GM18505 (cell line): ENCODE data around the gene RFC4.
A peak's percentile ranks its signal among the peaks of the same experiment; 100 is the strongest.

Source experiments
- ATAC-seq: cut with Tn5 transposase; IDR thresholded peaks from one replicate; pipeline ENCODE4 v1.9.1; 2021; ENCODE audit not compliant: unreplicated experiment
- POLR2A ChIP-seq: IDR thresholded peaks from 4 replicates; pipeline ENCODE4 v1.6.1; 2011; ENCODE audit warnings: borderline replicate concordance; ENCODE audit not compliant: insufficient read depth, insufficient read length; ENCODE audit errors: extremely low read depth

Gene RFC4

DNA sequence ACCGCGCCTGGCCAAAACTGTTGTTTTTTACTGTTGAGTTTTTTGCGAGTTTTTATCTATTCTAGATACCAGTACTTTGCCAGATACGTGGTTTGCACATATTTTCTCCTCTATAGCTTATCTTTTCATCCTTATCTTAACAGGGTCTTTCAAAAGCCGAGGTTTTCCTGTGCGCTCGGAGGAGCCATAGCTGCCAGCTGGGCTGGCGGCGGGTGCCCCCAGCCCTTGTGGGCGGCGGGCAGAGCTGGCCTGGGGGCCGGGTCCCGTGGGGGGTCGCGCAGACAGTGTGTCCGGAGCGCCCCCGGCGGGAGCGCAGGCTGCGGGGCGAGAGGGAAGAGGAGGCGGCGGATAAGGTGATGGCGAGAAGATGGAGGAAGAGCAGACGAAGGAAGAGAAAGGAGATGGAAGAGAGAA is 34.0 kb downstream of the RFC4 start:
- ATAC-seq = peak; percentile 8
- TF ChIP-seq POLR2A = no peak

DNA sequence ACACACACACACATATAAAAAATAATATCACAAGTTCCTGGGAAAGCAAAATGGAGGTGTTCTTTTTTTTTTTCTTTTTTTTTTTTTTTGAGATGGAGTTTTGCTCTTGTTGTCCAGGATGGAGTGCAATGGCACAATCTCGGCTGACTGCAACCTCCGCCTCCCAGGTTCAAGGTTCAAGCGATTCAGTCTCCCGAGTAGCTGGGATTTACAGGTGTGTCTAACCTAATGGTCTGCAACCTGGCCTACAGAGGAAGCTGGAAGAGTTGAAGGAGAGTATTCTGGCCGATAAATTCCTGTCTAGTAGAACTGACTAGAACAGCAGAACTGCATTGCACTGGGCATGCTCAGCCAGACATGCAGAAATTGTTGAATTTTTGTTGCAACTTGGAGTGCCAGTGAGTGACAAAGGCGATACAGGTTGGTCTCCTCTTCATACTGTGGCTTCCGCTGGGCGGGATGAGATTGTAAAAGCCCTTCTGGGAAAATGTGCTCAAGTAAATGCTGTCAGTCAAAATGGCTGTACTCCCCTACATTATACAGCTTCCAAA is 45.3 kb downstream of the RFC4 start:
- no peak for TF ChIP-seq POLR2A
- no peak for ATAC-seq

DNA sequence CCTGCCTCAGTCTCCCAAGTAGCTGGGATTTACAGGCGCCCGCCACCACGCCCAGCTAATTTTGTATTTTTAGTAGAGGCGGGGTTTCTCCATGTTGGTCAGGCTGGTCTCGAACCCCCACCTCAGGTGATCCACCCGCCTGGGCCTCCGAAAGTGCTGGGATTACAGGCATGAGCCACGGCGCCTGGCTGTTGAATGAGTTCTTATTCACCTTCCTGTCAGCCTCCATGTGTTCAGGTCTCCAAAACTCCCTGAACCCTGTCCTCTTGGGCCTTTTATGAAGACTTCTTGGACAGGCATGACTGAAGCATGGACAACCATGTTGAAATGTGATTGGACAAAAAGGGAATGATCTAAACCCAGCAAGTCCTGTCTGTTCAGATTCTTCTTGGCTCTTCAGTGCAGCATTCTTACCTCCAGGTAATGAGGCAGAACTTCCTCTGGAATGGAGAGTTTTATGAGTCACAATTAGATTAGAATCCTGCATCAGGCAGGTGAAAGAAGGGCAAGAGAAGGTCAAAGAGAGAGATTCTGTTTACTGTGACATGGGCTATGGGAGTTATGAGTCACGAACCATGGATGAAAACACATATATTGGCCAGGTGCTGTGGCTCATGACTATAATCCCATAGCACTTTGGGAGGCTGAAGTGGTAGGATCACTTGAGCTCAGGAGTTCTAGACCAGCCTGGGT is 46.0 kb downstream of the RFC4 start:
- no peak for ATAC-seq
- TF ChIP-seq POLR2A = no peak

DNA sequence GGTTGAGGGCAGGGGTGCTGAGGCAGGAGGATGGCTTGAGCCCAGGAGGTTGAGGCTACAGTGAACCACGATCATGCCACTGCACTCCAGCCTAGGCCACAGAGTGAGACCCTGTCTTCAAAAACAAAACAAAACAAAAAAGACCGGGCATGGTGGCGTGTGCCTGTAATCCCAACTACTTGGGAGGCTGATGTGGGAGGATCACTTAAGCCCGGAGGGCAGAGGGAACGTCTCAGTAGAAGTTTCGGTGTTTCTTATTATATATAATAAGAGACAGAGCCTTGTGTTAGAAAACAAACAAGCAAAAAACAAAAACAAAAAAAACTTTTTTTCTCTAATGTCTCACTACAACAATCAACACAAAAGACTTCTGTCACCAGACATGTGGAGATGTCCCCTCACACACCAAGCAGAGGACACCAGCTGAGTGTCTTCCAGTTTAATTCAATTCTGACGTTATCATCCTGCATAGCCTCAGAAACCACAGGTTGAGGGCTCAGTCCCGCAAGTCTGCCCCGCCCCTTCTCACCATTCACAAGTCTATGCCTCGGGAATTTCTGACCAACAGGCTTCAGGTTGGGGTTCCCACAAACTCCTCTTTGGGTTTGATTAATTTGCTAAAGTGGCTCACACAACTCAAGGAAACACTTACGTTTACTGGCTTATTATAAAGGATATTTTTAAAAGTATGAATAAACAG is 46.9 kb downstream of the RFC4 start:
- ATAC-seq = no peak
- no peak for TF ChIP-seq POLR2A

DNA sequence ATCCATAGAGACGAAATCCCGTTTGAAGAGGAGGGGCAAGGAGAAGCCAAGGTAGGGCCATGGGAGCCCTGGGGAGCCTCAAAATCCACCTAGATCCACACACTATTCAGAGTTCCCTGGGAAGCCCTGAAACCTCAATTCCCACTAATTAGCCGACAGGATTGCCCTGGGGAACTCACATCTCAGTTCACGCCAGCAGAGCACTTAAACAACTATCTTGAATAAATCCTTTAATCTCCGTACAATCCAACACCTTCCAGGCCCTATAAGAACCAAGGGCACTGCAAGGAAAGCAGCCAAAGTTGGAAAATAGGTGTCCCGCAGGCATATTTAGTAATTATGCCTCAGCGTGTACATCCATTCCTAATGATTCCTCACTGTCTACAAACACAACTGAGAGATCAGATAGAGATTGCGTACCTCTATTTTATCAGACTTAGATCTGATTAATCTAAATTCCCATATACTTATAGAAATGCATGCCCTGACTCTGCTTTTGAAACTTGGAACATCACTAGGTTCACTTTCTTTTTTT is 48.5 kb downstream of the RFC4 start:
- TF ChIP-seq POLR2A = no peak
- no peak for ATAC-seq

DNA sequence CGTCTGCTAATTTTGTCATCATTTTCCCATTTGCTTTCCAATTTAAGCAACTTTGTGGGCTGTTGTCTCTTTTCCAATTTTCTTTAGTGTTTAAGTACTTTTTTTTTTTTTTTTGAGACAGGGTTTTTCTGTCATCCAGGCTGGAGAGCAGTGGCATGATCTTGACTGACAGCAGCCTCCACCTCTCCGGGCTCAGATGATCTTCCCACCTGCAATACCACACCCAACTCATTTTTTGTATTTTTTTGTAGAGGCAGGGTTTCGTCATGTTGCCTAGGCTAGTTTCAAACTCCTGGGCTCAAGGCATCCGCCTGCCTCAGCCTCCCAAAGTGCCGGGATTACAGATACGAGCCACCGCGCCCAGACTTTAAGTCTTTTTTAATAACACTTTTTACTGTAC is 49.1 kb downstream of the RFC4 start:
- ATAC-seq = no peak
- TF ChIP-seq POLR2A = no peak

DNA sequence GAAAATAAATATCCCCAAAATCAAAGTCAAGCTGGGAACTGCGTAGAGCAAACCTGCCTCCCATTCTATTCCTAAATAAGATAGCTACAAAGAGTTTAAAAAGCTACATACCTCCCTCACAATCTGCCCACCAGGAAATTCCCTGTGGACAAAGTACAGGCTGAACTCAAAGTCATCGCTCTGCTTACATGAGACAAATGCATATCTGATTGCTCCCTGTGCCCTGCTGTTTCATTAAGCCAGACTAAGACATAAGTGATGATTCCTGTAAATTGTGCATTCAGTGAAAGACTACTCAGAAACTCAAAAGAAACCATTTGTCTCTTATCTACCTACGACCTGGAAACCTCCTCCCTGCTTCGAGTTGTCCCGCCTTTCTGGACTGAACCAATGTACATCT is 51.4 kb downstream of the RFC4 start:
- TF ChIP-seq POLR2A = no peak
- ATAC-seq = no peak

DNA sequence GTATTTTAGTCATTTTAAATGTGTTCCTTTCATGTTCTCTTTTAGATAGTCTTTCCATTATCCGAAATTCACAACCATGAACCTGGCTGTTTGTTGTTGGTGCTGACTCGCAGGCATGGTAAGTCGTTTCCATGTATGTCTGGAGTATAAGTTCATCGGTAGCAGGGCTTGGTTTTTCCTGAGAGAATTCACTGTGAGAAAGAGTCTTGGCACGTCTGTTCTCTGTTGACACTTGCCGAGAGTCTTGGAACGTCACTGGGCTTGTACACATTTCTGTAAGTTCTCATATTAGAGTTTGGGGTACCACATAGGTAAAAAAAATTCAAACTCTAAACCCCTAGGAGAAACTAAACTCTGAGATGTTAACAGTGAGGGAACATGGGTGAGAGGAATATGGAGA is 52.3 kb downstream of the RFC4 start:
- no peak for ATAC-seq
- TF ChIP-seq POLR2A = no peak

DNA sequence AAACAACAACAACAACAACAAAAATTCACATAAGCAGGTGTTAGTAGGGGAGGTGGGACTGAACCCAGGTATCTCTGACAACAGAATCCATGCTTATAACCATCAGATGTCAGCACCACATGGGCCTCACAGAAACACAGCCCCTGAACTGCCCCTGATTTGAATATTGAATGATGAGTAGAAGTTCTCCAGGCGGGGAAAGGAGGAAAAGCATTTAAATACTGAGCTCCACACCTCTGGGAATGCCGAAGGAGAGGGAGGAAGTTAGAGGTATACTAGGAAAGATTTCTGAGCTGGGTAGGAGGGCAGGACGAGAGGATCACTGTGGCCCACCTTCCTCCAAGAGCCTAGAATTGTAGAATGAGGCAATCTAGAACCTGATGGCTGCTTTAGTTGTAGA is 54.8 kb downstream of the RFC4 start:
- no peak for ATAC-seq
- no peak for TF ChIP-seq POLR2A

DNA sequence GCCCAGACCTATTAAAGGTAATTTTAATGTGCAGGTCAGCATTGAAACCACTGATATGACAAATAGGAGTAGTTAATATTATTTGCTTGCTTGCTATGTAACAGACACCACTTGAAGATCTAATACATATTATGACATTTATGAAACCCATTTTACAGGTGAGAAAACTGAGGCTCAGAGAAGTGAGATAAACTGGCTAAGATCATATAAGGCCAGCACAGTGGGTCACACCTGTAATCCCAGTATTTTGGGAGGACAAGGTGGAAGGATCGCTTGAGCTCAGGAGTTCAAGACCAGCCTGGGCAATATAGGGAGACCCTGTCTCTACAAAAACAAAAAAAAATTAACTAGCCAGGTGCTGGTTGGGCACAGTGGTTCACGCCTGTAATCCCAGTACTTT is 56.0 kb downstream of the RFC4 start:
- no peak for TF ChIP-seq POLR2A
- no peak for ATAC-seq

DNA sequence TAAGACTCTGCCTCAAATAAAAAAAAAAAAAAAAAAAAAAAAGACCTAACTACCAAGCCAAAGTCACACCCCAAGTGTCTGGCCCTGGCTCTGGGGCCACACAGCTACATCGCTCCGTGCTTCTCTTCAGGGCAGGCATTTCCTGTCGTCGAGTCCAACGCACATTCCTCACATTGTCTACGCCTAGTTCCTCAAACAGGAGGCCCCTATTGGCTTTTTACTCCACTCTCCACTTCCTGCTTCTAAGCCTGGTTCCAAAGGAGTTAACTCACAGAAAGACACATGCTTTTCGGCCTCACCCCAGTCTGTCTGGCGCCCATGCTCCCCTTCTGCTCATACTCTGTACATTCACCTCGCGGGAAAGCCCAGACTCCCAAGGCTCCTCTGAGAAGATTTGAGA is 60.3 kb downstream of the RFC4 start:
- TF ChIP-seq POLR2A = no peak
- ATAC-seq = no peak

DNA sequence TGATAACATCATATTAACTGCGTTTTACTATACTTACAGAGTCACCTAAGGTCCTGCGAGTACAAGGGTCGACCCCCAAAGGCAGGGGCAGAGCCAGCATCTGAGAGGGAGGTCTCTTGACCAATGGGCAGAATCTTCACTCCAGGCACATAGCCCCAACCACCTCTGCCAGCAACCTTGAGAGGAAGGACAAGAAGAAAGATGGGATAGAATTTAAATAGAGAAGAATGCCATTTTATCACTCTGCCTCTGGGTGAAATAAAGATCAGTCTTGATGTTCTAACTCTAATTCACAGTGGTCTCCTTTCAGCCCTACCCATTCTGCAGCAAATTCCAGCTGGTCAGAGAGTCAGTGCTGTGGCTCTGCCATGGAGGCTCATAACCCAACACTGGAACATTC is 62.6 kb downstream of the RFC4 start:
- no peak for TF ChIP-seq POLR2A
- ATAC-seq = no peak

DNA sequence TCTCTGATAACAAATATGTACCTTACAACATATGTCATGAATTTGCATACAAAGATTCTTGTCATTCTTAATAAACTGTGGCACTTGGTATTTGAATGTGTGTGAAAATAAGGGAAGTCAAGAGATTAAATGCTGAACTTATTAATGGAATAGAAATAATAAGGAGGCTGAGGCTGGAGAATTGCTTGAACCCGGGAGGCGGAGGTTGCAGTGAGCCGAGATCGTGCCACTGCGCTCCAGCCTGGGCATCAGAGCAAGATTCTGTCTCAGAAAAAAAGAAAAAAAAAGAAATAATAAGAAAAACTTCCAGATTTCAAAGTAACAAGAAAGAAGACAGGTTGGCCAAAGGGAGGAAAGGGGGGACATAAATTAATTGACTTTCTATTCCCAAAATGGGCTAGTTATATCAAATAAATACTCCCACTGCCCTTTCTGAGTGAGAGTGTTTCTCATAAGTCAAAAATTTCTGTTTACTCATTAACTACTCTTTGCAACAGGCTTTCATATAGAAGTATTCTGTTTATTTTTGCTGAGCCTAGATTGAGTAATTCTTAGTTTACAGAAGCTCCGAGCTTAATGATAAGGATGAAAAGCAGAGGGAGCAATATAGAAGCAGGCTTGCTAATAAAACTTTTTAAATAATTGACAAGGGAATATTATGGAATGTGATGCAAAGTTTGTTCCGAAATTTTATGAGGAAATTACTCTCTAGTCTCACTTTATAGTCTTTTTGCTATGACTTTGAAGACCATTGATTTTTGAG is 63.5 kb downstream of the RFC4 start:
- no peak for ATAC-seq
- no peak for TF ChIP-seq POLR2A
